GM18861 (cell line): Measurements from ENCODE around the gene CMTM6.
A peak's percentile ranks its signal among the peaks of the same experiment; 100 is the strongest.
"Not testable (repeated sequence)": the region's sequence is repeated elsewhere in the genome, so short reads cannot be mapped to it uniquely, and the experiment has no call there.

Source experiments
- ATAC-seq: cut with Tn5 transposase; IDR thresholded peaks from one replicate; pipeline ENCODE4 v1.9.1; 2021; ENCODE audit not compliant: unreplicated experiment

CMTM6 gene, protein sequence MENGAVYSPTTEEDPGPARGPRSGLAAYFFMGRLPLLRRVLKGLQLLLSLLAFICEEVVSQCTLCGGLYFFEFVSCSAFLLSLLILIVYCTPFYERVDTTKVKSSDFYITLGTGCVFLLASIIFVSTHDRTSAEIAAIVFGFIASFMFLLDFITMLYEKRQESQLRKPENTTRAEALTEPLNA

DNA sequence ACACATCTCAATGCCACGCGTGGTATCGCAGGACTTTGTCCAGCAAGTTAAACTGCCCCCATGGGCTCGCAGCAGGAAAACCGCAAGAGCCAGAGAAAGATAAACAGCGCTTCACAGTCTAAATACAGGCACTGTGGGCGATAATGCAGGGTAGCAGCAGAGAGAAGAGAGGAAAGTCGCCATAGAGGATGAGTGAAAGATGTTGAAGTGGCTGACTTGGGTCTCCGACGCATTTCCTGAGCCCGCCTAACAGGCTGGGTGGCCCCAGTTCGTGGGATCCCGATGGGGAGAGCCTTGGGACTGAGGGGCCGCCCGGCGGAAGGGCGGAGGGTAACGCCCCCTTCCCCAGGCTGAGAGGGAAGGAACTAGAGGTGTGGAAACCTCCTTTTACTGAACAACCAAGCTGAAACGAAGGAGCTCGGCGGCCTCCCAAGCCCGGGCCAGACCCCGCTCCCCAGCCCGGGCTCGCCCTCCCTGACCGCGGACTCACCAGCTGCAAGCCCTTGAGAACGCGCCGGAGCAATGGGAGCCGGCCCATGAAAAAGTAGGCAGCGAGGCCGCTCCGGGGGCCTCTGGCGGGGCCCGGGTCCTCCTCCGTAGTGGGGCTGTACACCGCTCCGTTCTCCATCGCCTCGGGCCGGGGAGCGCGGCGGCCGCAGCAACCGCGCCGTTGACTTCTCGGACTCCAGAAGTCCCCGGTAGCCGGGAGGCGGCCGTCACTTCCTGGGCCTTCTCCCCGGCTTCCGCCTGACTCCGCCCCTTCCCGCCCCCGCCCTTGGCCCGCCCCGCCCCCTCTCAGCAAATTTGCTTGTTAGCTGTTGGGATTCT, at the start of gene CMTM6:
TSS of gene CMTM6 (minus strand) at position 735 of the 828 bp plus-strand sequence. CDS start at position 628, 107 bp downstream.
- ATAC-seq: peak; percentile 50

DNA sequence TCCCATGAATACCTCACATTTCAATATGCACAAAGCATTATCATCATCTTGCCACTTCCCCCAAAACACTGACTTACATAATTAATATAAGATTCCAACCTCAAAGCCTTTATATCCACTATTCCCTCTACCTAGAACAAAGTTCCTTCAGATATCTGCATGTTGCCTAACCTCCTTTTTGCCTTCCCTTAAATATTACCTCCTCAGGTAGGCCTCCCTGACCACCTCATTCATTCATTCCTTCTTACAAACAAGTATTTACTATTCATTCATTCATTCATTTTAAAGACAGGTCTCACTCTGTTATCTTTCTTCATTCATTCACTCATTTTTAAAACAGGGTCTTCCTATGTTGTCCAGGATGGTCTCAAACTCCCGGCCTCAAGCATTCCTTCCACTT, 49.4 kb upstream of the CMTM6 start:
- ATAC-seq: no peak

DNA sequence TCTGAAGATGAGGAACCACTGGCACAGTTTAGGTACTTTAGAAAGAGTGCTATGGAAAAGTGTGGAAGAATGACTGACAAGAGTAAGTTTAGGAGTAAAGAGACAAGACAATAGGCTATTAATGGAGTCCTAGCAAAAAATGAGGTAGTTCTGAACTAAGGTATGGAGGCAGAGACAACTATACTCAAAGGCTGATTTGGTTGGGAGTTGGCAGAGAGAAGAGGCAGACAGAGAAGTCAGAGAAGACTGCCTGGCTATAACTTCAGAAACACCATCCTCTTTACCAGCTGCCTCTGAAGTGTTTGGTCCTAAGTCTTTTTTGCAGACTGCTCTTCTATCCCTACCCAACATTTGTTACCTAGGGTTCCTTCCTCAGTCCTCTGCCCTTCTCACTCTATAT, 48.8 kb upstream of the CMTM6 start:
- no peak for ATAC-seq

DNA sequence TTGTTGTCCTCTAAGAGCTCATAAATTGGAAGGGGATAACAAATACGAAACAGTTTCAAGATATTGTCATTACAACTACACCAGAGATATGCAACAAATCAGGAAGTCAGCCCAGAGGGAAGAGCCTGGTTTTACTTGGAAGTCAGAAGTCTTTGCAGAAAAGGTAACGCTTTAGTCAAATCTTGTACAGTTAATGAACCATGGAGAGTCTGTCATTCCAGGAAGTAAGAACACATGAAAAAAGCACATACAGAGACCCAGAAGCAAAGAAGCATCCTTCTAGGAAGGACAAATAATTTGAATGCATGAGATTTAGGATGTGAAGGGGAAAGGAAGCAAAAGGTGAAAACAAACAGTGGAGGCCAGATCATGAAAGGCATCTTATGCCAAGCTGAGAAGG, 48.4 kb upstream of the CMTM6 start:
- no peak for ATAC-seq

DNA sequence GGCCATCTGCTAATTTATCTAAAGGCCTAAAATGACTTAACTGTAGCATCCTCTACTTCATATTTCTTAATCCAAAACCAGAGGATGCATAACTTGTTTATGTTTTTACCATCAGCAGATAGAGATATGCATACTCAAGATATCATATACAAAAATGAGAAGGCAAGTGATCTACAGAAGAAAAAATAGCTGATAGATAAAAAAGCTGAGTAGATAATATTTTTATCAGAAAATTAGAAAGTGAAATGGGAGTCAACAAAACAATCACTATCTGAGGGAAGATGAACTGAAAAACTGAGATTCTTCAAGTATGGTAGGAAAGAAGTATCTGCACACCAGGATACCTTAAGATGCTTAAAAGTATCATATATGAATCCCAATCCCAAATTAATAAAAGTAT, 42.7 kb upstream of the CMTM6 start:
- ATAC-seq: no peak

DNA sequence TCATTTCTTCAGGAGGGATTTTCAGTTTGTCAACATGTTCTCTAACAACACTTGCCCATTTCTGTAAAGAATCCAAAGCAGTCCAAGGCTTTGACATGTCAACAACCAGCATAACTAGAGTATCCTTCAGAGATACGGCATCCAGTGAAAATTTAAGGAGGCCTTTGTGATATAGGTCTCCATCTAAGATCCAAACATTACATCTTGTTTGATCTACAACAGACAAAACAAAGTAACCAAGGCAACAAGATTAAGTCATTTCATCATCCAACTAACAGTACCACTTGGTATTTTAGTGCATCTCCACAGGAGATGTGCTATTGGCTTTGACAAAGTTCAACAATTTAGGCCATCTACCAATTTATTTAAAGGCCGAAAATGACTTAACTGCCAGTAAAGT, 42.2 kb upstream of the CMTM6 start:
- ATAC-seq: no peak

DNA sequence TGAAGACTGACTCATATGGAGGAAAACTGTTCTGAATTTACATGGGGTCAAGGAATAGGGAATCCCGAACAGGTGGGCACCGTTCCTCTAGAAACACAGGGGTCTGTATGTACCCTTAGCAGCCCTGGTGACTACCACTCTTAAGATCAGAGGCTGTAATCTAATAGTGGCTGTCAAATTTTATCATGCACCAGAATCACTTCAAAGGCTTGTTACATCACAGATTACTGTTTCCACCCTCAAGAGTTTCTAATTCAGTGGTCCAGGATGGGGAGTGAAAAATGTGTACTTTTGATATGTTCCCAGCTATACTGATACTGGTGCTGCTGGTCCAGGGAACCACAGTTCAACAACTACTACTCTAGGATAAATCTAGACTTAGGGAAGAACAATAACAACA, 40.2 kb upstream of the CMTM6 start:
- ATAC-seq: no peak

DNA sequence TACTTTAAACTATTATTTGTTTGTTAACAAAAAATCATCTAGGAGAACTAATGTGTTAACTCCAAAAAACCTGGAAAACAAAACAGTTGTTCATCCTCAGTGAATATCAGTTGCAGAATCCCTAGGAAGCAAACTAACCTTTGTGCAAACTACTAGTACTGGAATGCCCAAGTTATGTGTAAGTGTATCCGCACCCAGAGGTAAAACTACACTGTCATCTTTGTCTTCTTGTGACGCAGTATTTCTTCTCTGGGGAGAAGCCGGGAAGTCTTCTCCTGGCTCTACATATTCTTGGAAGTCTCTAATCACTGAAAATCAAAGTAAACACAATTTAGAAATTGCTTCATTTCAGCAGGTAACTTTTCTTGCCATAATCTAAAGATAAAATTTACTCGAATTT, 38.2 kb upstream of the CMTM6 start:
- no peak for ATAC-seq

DNA sequence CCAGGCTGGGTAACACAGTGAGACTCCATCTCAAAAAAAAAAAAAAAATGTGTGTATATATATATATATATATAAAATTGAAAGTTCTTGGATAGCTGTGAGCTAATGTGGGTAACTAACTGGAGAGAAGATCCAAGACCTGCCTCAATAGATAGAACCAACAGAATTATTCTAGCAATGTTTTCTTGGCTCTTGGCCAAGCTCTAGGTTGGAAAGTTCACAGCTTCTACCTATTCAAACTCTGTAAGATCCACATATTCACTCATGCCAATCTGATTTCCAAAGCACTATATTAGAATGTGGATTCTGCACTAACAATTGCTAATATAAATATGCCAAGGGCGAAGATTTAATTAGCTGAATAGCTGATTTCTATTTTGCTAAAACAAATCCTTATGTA, 29.8 kb upstream of the CMTM6 start:
- no peak for ATAC-seq

DNA sequence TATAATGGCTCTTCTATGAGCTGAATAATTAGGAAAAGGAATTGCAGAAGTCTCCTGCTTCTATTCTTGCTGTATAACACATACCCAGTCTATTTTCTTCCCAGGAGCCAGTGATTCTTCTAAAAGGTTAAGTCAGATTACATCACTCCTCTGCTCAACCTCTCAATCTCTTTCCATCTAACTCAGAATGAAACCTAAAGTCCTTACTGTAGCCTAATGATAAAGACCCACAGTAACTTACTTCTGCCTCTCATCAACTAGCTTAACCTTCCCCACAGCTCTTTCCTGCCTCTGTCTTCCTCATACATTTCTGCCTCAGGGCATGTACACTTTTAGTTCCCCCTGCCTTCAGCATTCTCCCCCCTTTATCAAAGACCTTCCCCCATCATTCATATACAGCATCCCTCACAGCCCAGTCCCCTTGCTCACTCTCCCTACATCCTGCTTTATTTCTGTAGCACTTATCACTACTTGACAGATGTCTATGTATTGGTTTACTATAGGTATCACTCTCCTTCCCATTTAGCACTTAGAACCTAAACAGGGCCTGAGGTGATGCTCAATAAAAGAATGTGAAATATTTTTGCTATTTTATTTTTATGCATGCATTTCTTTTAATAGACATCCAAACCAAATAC, 28.5 kb upstream of the CMTM6 start:
- no peak for ATAC-seq

DNA sequence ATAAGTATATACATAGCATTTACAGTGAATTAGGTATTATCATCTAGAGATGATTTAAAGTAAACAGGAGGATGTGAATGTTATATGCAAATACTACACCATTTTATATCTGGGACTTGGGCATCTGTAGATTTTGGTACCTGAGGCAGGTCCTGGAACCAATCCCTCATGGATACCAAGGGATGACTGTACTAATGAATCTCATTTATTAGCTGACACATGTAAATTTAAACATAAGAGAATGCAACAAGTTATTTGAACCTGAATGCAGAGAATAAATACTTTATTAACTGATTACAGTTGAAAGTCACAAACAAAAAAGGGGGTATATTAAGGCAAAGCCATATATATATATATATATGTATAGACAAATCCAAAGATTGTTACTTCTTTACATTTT, 23.1 kb upstream of the CMTM6 start:
- ATAC-seq: no peak

DNA sequence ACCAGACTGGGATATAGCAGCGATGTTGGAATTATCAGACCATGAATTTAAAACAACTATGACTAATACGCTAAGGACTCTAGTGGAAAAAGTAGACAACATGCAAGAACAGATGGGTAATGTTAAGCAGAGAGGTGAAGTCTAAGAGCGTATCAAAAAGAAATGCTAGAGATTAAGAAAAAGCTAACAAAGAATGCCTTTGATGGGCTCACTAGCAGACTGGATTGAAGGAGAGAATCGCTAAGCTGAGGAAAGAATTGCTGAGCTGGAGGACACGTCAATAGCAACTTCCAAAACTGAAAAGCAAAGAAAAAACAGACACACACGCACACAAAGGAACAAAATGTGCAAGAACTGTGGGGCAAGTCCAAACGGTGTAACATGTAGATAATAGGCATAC, 20.0 kb upstream of the CMTM6 start:
- no peak for ATAC-seq

DNA sequence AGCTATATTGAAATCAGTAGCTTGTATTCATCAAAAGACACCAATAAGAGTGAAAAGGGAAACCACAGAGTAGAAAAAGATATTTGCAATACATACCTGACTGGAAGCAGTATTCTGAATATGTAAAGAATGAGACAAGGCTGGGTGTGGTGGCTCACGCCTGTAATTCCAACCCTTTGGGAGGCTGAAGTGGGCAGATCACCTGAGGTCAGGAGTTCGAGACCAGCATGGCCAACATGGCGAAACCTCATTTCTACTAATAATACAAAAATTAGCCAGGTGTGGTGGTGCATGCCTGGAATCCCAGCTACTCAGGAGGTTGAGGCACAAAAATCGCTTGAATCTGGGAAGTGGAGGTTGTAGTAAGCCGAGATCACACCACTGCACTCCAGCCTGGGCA, 16.3 kb upstream of the CMTM6 start:
- ATAC-seq: not testable (repeated sequence)

DNA sequence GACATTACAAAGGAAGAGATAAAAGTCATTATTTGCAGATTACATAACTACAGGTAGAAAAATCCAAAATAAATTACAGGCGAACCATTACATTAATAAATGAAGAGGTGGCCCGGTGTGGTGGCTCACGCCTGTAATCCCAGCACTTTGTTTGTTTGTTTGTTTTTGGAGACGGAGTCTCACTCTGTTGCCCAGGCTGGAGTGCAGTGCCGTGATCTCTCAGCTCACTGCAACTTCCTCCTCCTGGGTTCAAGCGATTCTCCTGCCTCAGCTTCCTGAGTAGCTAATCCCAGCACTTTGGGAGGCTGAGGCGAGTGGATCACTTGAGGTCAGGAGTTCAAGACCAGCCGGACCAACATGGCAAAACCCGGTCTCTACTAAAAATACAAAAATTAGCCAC, 14.1 kb upstream of the CMTM6 start:
- peak; percentile 12 for ATAC-seq

DNA sequence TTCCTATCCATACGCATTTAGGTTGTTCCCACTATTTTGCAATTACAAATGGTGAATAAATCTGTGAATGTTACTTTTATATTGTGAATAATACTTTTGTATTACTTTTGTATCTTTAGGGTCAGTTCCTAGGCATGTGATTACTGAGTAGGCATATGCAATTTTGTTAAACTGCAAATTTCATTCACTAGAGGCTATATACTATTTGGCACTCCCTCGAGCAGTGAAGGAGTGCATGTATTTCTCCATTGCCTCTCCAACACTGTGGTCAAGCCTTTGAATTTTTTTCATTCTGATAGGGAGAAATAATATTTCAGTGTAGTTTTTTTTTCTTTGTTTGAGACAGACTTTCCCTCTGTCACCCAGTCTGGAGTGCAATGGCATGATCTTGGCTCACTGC, 8.4 kb upstream of the CMTM6 start:
- no peak for ATAC-seq

DNA sequence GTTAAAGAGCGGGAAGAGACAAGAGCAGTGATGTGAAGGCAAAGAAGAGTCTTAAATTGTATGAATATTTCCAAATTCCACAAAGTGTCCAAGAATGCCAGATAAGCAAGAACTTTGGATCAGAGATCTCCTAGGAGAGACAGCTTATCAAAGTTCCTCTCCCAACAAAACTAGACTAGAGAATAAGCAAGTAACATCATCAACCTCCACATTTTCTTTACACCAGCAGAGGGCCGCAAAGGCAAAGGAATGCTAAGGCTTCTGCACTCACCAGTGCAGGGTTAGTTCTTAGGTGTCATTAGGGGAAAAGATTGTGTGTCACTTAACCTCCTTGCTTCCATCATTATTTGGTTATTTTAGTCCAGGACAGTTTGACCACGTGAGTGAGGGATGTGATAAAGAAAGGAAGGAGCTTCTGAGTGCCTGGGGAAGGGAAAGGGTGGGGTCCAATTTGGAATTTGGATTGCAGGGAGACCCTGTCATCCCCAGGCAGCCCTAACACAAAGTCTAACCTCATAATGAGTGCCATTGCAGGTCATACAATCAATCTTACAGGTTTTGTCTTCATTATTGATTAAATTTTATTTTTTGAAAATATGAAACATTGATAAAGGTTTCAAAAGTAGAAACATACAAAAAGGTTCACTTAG, 7.5 kb upstream of the CMTM6 start:
- ATAC-seq: peak; percentile 71

DNA sequence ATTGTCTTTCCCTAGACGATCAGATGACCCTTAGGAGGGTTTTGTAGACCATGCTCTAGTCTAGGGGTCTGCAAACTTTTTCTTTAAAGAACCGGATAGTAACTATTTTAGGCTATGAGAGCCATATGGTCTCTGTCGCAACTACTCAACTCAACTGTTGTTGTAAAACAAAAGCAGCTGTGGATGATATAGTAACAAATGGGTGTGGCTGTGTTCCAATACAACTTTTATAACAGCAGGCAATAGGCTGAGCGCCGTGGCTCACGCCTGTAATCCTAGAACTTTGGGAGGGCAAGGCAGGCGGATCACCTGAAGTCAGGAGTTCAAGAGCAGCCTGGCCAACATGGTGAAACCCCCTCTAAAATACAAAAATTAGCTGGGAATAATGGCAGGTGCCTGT, 6.1 kb upstream of the CMTM6 start:
- no peak for ATAC-seq

DNA sequence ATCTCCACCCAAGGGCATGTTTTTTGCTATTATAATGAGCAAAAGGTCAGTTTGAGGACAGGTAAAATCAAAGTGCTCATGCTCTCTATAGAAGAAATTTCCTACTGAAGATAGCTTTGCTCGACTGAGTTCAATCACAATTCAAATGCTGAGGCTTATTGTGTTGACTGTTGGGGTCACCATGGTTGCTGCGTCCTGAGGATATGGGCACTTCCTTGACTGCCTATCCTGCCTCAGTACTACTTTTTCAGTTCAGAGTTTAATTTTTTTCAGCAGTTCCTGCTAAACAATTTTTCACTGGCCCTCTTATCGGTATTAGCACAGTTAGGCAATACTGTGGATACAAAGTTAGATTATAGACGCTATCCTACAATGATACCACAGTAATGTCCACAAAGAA, 3.8 kb upstream of the CMTM6 start:
- no peak for ATAC-seq

DNA sequence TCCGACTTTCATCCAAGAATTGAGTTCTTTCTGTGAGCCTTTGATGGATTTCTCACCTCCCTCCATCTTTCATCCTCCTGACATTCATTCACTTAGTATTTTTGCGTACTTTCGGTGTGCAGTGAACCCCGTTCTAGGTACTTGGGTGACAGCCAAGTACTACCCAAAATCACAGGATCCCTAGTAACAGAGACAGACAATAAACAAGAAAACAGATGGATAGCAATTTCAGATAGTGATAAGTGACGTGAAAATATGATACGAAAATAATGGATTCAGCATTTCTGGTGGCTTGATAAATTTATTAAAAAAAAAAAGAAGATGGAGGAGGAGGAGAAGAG, 264 bp upstream of the CMTM6 start:
- no peak for ATAC-seq

DNA sequence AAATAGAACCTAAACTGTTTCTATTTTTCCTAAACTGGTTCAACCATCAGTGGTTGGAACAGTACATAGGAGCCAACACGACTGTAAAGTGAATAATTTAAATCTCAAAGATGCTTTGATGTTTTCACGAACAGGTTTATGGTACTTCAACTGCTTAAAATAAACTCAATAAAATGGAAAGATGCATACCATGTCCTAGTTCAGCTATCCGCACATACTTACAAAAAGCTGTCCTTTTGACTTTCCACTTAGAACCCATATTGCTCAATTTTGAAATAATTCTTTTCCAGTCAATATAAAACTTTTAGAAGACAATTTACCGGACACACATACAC, 902 bp downstream of the CMTM6 start:
- ATAC-seq: no peak

DNA sequence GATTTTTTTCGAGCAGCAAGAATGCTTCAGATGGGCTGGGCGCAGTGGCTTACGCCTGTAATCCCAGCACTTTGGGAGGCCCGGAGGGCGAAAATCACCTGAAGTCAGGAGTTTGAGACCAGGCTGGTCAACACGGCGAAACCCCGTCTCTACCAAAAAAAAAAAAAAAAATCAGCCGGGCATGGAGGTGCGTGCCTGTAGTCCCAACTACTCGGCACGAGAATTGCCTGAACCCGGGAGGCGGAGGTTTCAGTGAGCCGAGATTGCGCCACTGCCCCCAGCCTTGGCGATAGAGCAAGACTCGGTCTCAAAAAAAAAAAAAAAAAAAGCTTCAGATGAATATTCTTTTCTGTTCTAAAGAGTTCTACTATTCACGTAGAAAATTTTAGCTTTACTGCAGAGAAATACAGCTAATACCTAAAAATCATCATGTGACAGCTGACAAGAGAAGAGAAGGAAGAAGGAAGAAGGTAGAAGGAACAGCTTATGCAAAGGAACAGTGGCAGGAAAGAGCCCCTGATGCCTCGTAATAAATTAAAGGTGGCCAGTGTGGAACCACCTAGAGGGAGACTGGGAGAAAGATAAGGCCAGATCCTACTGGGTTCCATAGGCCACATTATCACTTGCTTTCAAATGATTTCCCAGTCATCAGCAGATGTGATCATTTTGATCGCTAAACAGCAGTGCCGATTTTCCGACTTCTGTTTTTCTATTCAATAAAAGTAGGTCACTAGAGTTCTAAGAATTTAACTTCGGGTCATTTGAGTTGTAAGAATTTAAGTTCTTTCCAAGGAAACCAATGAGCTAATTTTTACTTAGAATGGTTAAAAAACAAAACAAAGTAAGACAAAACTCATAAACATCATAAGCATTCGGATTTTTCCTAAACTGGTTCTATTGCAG, 1.5 kb downstream of the CMTM6 start:
- ATAC-seq: no peak
